H1 (cell line): Measurements from ENCODE around the gene CYP2C18. TPM values are rescaled to one million over a fixed set of nuclear protein-coding genes. Genes with fewer than 3 reads are reported as not detected.
"Not testable (repeated sequence)": the region's sequence is repeated elsewhere in the genome, so short reads cannot be mapped to it uniquely, and the experiment has no call there.

Source experiments
- CTCF ChIA-PET: fragments of 300-600 bp; sonication (Branson Sonifier 250); formaldehyde crosslinking; loops from one replicate; lab custom pipeline; 2021; ENCODE audit not compliant: partially characterized antibody; lab: Charles Lee
- POLR2A ChIA-PET: fragments of 300-600 bp; sonication (Branson Sonifier 250); formaldehyde crosslinking; loops from one replicate; lab custom pipeline; 2021; ENCODE audit warnings: inconsistent platforms; ENCODE audit not compliant: partially characterized antibody; lab: Charles Lee
- DNase-seq, 2 experiments: peaks; one replicate each; pipeline versions ENCODE4 v3.0.0 to v3.0.0-alpha.2; 2010 to 2022; ENCODE audit warnings: low spot score in 2 of 2, low read depth in 1 of 2, mixed read lengths in 1 of 2
- FAIRE-seq: peaks from 2 replicates; lab custom pipeline; 2011; peaks lifted over from hg19 to GRCh38; lab: Jason Lieb, UNC
- H2AFZ ChIP-seq: 2 replicates; pipeline ENCODE4 v1.8.1; 2012; ENCODE audit warnings: low read length, inconsistent platforms
- H2AK5ac ChIP-seq: 2 replicates; pipeline ENCODE4 v1.6.1; 2013; ENCODE audit warnings: low read depth, low read length
- H2BK120ac ChIP-seq: replicated peaks from 2 replicates; pipeline ENCODE3; 2013; ENCODE audit warnings: low read depth, low read length, inconsistent platforms
- H2BK12ac ChIP-seq: 2 replicates; pipeline ENCODE4 v1.6.1; 2013; ENCODE audit warnings: low read depth, low read length
- H2BK15ac ChIP-seq: 2 replicates; pipeline ENCODE4 v1.6.1; 2013; ENCODE audit warnings: low read length
- H2BK20ac ChIP-seq: 2 replicates; pipeline ENCODE4 v1.6.1; 2013; ENCODE audit warnings: low read length
- H2BK5ac ChIP-seq: 2 replicates; pipeline ENCODE4 v1.6.1; 2013; ENCODE audit warnings: low read depth, low read length
- H3K14ac ChIP-seq: 2 replicates; pipeline ENCODE4 v1.6.1; 2013; ENCODE audit warnings: inconsistent platforms; ENCODE audit not compliant: insufficient read length
- H3K18ac ChIP-seq: 2 replicates; pipeline ENCODE4 v1.6.1; 2013; ENCODE audit warnings: low read length; ENCODE audit errors: extremely low read depth
- H3K23ac ChIP-seq: 2 replicates; pipeline ENCODE4 v1.6.1; 2013; ENCODE audit warnings: inconsistent platforms; ENCODE audit not compliant: insufficient read length
- H3K23me2 ChIP-seq: 2 replicates; pipeline ENCODE4 v1.6.1; 2013; ENCODE audit warnings: low read depth, low read length
- H3K27ac ChIP-seq: 2 replicates; pipeline ENCODE4 v1.6.1; 2011; ENCODE audit warnings: low read depth, low read length, inconsistent platforms
- H3K27me3 ChIP-seq, 4 experiments: replicated peaks in 1 of 4; 1 replicate in 1 of 4; 2 replicates in 3 of 4; pipeline versions ENCODE4 v1.6.1 to v1.8.1; 2011 to 2013; ENCODE audit warnings: low read length in 3 of 4, mild to moderate bottlenecking in 3 of 4, inconsistent platforms in 2 of 4, mixed read lengths in 2 of 4, moderate library complexity in 1 of 4; ENCODE audit not compliant: control insufficient read depth in 3 of 4, insufficient read depth in 3 of 4; ENCODE audit errors: extremely low read depth in 1 of 4
- H3K36me3 ChIP-seq, 4 experiments: 2 replicates each; pipeline versions ENCODE4 v1.6.1 to v1.8.1; 2011 to 2013; ENCODE audit warnings: mild to moderate bottlenecking in 4 of 4, low read length in 3 of 4, moderate library complexity in 2 of 4, control low read depth in 1 of 4, inconsistent platforms in 1 of 4; ENCODE audit not compliant: insufficient read depth in 4 of 4, control insufficient read depth in 2 of 4
- H3K4ac ChIP-seq: replicated peaks from 2 replicates; pipeline ENCODE3; 2013; ENCODE audit warnings: low read length, low read depth, mixed read lengths, inconsistent platforms; ENCODE audit not compliant: insufficient read length
- H3K4me1 ChIP-seq, 4 experiments: replicated peaks in 1 of 4; 1 replicate in 1 of 4; 2 replicates in 3 of 4; pipeline versions ENCODE4 v1.6.1 to v1.8.1; 2011 to 2013; ENCODE audit warnings: low read length in 3 of 4, inconsistent platforms in 2 of 4, mixed read lengths in 1 of 4; ENCODE audit not compliant: insufficient read depth in 4 of 4, control insufficient read depth in 3 of 4
- H3K4me2 ChIP-seq, 2 experiments: 2 replicates each; pipeline versions ENCODE4 v1.6.1 to v1.8.1; 2011 to 2013; ENCODE audit warnings: low read depth in 2 of 2, low read length in 2 of 2, control low read depth in 1 of 2, inconsistent platforms in 1 of 2, mild to moderate bottlenecking in 1 of 2; ENCODE audit not compliant: insufficient read depth in 1 of 2
- H3K4me3 ChIP-seq, 4 experiments: fragments of 200-600, 300-600 bp in 1 of 4; sonication (generic), shearing (Covaris generic), sonication (Bioruptor Twin) in 1 of 4; 2 replicates each; pipeline versions ENCODE4 v1.5.1 to v1.8.1; 2011 to 2016; ENCODE audit warnings: low read length in 4 of 4, low read depth in 3 of 4, control low read depth in 2 of 4, inconsistent platforms in 2 of 4, mild to moderate bottlenecking in 2 of 4, mixed read lengths in 1 of 4, moderate library complexity in 1 of 4; ENCODE audit not compliant: insufficient read depth in 2 of 4; ENCODE audit errors: extremely low read depth in 1 of 4
- H3K56ac ChIP-seq: replicated peaks from 2 replicates; pipeline ENCODE3; 2013; ENCODE audit warnings: low read depth, mild to moderate bottlenecking, mixed read lengths, low read length, inconsistent platforms; ENCODE audit not compliant: insufficient read length
- H3K79me1 ChIP-seq: 2 replicates; pipeline ENCODE4 v1.6.1; 2013; ENCODE audit warnings: low read depth, low read length, control low read depth
- H3K79me2 ChIP-seq, 2 experiments: 2 replicates each; pipeline versions ENCODE4 v1.6.1 to v1.8.1; 2012 to 2013; ENCODE audit warnings: low read length in 2 of 2, mild to moderate bottlenecking in 2 of 2, inconsistent platforms in 1 of 2; ENCODE audit not compliant: insufficient read depth in 2 of 2, control insufficient read depth in 1 of 2
- H3K9ac ChIP-seq, 4 experiments: replicated peaks in 1 of 4; 1 replicate in 1 of 4; 2 replicates in 3 of 4; pipeline versions ENCODE4 v1.6.1 to v1.8.1; 2011 to 2013; ENCODE audit warnings: low read depth in 3 of 4, low read length in 3 of 4, control low read depth in 2 of 4, mild to moderate bottlenecking in 2 of 4, moderate library complexity in 2 of 4, inconsistent platforms in 1 of 4; ENCODE audit errors: extremely low read depth in 1 of 4
- H3K9me3 ChIP-seq, 2 experiments: 2 replicates each; pipeline versions ENCODE4 v1.6.1 to v1.8.1; 2012 to 2013; ENCODE audit warnings: mild to moderate bottlenecking in 2 of 2, moderate library complexity in 2 of 2, control low read depth in 1 of 2, inconsistent platforms in 1 of 2, low read depth in 1 of 2, low read length in 1 of 2, mixed read lengths in 1 of 2; ENCODE audit not compliant: insufficient read depth in 2 of 2
- H4K20me1 ChIP-seq, 2 experiments: replicated peaks in 1 of 2; 2 replicates each; pipeline versions ENCODE3 to v1.8.1; 2011 to 2013; ENCODE audit warnings: inconsistent platforms in 2 of 2, low read length in 2 of 2, mild to moderate bottlenecking in 1 of 2; ENCODE audit not compliant: insufficient read depth in 2 of 2, control insufficient read depth in 1 of 2
- H4K5ac ChIP-seq: 2 replicates; pipeline ENCODE4 v1.6.1; 2013; ENCODE audit warnings: low read length, low read depth, mixed read lengths, inconsistent platforms; ENCODE audit not compliant: insufficient read length
- H4K8ac ChIP-seq: 2 replicates; pipeline ENCODE4 v1.8.0; 2013; ENCODE audit warnings: mild to moderate bottlenecking, moderate library complexity, low read length, inconsistent platforms; ENCODE audit not compliant: insufficient read depth; ENCODE audit errors: extremely low read depth
- H4K91ac ChIP-seq: replicated peaks from 2 replicates; pipeline ENCODE3; 2013; ENCODE audit warnings: low read length, mixed read lengths, inconsistent platforms; ENCODE audit not compliant: insufficient read length
- WGBS, 2 experiments: shearing (Covaris generic) in 1 of 2; methylation state at CpG; one replicate each; pipeline versions ENCODE4 v1.1.6 to v1.1.7; 2013 to 2015; ENCODE audit warnings: low lambda C conversion rate in 2 of 2, mixed read lengths in 2 of 2, inconsistent platforms in 1 of 2, low coverage in 1 of 2, missing lambda C conversion rate in 1 of 2; ENCODE audit not compliant: insufficient replicate concordance in 2 of 2, insufficient coverage in 1 of 2, insufficient read length in 1 of 2; ENCODE audit errors: extremely low coverage in 1 of 2, missing lambda C conversion rate in 1 of 2; 5-methylcytosine and 5-hydroxymethylcytosine counted together
- polyA plus RNA-seq, 7 experiments: library from polyadenylated mRNA; depleted of rRNA in 3 of 7; stranded (reverse) in 5 of 7; unstranded in 2 of 7; fragments of >200 nt in 5 of 7; fragments of 200-250 nt in 2 of 7; gene quantifications; 1 replicate in 5 of 7; 2 replicates in 1 of 7; 4 replicates in 1 of 7; pipeline versions ENCODE4 v1.2.1 to v1.2.3, GENCODE V29; 2011 to 2013; ENCODE audit warnings: missing spikeins in 2 of 7, mixed read lengths in 2 of 7
- total RNA-seq: library from RNA; stranded (reverse); fragmentation: NEBNext Ultra II Directional; extraction: Animal tissue kit (Norgen Biotek cat#: 25700); gene quantifications from 2 replicates; pipeline ENCODE4 v1.2.1, GENCODE V29; 2021

CYP2C18 gene
- total and polyA plus RNA-seq, 2 of the 8 experiments (the other 6 are each of a cell fraction or from before 2014, with no cell fraction given): 0.17 TPM; not detected in 1

GRCh38 chr10:94775425-94775824 is 91.9 kb downstream of the CYP2C18 start:
- H3K79me2 ChIP-seq, H3K27me3 ChIP-seq, H3K79me1 ChIP-seq, H4K91ac ChIP-seq, H3K4ac ChIP-seq, H2BK120ac ChIP-seq, DNase-seq, H3K14ac ChIP-seq, H4K8ac ChIP-seq, H3K9ac ChIP-seq, H3K23ac ChIP-seq, H3K4me3 ChIP-seq, H3K56ac ChIP-seq, H3K18ac ChIP-seq, H4K20me1 ChIP-seq, H2BK12ac ChIP-seq, H3K4me2 ChIP-seq, H3K23me2 ChIP-seq, H2BK20ac ChIP-seq, H3K4me1 ChIP-seq, H3K9me3 ChIP-seq, H3K36me3 ChIP-seq, H2AFZ ChIP-seq, FAIRE-seq, H2AK5ac ChIP-seq, CTCF ChIA-PET, H2BK5ac ChIP-seq, H4K5ac ChIP-seq, H3K27ac ChIP-seq, H2BK15ac ChIP-seq: not testable (repeated sequence)
- POLR2A ChIA-PET: interaction anchor here (0.6 kb wide), 1 partner anchor 39 kb away, joined by 3 read pairs; no protein-coding TSS in a partner anchor
- 91% methylated on average over 6 of the region's 6 CpGs; no CpG with 5 or more reads in 1 of the 2 experiments for WGBS, 2 experiments
